ENCODE measurements around the gene VSNL1. TPM values are rescaled to one million over a fixed set of nuclear protein-coding genes. Genes with fewer than 3 reads are reported as not detected.

The VSNL1 gene
- total RNA-seq, 1 donor from 2014 or later = 0.05 TPM

DNA sequence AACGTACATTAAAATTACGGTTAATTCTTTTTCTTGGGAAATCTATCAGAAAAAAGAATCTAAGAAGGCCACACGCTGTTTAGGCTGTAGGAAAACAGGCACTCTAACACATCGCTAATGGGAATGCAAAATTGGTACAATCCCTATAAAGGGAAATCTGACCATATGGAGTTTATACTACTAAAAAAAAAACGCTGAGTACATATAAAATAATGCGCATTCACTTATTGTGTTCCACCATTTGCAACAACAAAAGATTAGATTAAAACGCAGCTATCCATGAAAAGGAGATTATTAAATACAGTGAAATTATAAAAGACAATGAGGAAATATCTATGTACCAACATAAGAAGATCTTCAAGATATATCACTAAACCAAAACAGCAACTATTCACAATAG lies 150.3 kb downstream of the VSNL1 start:
- no peak for DNase-seq (ENCODE audit: low read depth)

Other genes starting within 250 kb of the VSNL1 start
- under 0.01 TPM in 1 of 2 replicates, not detected in the other for gene RAD51AP2, start 22.3 kb upstream of the VSNL1 start, total RNA-seq
- gene SMC6, start 213.1 kb downstream of the VSNL1 start, total RNA-seq = 22.2 and 33.8 TPM in 2 replicates
- gene GEN1, start 213.4 kb downstream of the VSNL1 start, total RNA-seq = 11.7 and 16.1 TPM in 2 replicates

All from renal cortical epithelial cell (primary cell).